T-helper 2 cell treated with Interferon-gamma antibody and Interleukin-4, amounts not matched to agents 100 ng/mL and 5 ng/mL, for 36 hours (primary cell): Measurements from ENCODE around the gene ARAP3. TPM values are rescaled to one million over a fixed set of nuclear protein-coding genes. Genes with fewer than 3 reads are reported as not detected.

Experiments used
- intact Hi-C: fragments of 100-400 bp; cut with micrococcal nuclease; formaldehyde crosslinking; loops from one replicate; pipeline ENCODE4 v1.15.1; 2023
- total RNA-seq: library from RNA; stranded (reverse); gene quantifications from 2 replicates; pipeline ENCODE4 v1.2.3, GENCODE V29; 2022

ARAP3 gene
- total RNA-seq, 1 donor from 2014 or later = 7.2 TPM

DNA sequence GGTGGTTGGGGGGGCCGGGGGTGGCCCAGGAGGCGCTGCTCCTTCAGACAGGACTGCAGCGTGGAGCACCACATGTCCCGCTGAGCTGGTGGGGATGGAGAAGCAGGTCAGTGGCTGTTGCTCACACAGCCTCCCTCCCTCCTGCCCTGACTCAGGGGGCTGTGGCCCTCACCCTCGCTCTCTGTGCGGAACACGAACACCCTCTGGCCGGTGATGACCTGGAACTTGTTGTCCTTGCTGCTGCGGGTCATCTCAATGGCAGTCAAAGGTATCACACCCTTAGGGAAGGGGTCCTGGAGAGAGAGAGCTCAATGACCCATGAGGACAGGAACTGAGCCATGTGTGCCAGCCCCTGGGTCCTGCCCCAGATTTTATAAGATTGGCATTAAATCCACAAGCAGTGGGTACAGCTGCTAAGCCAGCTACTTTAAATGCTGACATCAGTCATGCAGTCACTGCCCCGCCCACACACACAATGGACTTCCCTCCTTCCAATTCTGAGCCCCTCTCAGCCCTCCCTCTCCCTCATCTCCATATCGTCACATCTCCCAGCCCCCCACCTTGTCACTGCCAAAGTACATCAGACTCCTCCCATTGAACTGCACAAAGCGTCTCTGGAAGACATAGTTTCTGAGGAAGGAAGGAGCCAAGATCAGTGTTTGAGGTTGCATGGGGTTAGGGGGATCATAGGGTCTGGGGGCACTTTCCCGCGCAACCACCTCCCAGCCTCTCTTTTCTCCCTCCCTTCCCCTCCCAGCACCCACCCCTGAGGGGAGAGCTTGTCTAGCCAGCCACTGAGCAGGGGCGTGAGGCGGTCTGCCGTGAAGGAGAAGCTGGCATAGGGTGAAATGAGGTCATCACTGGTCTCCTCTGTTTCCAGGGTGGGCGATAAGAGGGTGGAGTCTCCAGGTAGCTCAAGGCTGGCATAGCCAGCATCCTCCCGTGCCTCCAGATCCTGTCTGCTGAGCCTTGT, 8.9 kb downstream of the ARAP3 start:
- intact Hi-C loops = no loop called here

DNA sequence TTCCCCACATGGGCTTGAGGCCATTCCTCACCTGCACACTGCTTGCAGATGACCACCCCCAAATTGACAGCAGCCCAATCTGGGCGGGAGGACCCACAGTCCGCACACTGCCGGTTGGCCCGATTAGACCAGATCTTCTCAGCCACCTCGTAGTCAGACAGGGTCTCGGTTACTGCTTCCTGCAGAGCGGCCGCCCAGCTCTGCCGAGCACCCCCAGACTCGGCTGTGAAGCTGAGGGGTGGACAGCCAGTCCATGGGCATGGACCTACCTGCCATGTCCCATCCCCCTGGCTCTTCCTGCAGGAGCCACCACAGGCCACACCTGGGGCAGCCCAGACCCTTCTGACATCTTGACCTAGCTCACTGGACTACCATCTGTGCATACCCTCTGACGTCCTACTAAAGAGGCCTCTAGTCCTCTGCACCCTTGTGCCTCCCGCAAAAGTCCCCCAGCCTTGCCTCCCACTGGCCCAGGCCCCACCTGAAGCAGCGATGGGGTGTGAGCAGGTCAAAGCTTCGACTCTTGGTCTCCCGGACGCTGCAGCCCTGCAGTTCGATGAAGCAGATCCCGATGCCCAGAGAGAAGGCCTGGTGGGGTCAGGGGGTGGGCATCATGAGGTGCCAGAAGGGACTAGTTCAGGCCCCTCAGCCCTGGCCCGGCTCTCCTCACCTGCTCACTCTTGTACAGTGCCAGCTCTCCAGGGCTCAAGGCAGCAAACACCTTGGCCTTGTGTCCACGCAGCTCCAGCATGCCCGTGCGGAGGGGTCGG, 9.8 kb downstream of the ARAP3 start:
- intact Hi-C loops = no loop called here

DNA sequence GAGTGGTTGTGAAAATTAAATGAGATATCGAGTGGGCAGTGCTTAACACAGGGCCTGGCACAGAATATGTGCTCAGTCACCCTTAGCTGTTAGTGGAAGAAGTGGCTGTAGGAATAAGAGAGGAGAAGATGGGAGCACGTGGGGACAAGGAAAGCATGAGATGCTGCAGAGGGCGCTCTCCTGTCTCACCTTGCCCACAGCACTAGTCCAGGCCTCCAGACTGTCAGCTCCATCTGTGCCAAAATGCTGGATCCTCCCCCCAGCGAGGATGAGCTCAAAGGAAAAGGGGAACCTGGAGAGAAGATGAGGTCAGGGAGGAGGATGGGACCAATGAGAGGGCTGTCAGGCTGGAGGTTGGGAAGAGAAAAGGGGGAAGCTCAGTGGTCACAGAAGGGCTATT, 12.5 kb downstream of the ARAP3 start:
- intact Hi-C loops = loop anchor here (5.0 to 10.0 kb wide), 2 partner anchors 145 to 1043 kb away; no protein-coding TSS in a partner anchor

DNA sequence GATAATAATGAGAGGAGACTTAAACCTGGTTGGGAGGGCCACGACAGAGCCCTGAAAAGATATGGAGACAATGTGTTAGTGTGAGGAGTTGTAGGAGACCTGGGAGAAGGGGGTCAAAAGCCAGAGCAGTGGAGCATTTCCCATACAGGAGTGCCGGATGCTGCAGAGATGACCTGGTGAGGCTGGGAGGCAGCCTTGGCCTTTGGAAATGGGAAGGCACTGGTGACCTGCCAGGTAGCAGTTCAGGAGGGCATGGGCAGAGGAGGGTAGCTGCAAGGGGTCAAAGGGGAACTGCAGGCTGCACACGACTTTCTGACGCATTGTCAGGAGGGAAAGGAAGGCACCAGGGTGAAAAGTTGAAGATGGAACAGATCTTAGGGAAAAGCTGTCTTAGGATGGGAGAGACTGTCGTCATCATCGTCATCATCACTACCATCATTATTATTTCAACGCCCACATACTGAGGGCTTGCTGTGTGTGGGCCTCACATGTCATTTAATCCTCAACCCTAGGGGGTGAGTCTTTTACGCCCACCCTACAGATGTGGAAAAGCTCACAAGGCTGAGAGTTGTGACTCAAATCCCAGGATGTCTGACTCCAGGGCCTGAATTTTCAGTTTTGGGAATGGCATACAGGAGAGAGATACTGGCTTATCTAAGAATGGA, 13.3 kb downstream of the ARAP3 start:
- intact Hi-C loops = loop anchor here (5.0 to 10.0 kb wide), 2 partner anchors 146 to 1044 kb away; no protein-coding TSS in a partner anchor

DNA sequence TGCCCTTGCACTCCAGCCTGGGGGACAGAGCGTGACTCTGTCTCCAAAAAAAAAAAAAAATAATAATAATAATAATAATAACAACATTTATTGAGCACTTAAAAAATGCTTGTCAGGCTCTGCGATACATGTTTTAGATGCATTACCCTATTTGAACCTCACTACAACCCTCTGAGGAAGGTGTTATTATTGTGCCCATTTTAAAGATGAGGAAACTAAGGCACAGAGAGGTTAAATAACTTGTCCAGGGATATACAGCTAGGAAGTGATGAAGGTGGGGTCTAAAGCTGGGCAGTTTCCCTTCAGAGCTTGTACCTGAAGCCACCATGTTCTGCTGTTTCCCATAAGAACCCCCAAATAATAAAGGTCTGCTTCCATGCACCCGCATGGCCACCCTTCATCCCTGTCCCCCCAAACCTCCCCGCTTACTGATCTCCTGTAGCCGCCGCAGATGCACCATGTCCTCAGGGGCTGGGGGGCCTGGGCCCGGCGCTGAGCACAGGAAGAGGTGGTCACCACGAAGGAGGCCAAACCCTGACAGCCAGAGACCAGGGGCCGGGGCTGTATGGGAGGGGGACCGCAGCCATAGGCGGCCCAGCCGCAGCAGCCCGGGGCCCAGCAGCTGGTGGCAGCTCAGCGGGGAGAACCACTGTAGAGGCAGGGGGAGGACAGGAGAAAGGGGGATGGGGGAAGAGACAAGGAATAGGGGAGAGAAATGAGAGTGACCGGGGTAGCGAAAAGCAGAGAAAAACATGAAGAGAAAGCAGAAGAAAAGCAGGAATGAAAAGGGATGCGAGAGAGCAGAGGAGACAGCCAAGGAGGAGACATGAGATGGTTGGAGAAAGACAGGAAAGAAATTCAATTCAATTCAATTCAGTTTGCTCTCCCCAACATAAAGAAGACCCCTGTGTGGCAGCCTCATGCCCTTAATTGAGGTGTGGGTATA, 15.8 kb downstream of the ARAP3 start:
- intact Hi-C loops = loop anchor here (1.0 to 10.0 kb wide), 6 partner anchors 15 to 1046 kb away; partner anchors contain the start of gene FCHSD1

DNA sequence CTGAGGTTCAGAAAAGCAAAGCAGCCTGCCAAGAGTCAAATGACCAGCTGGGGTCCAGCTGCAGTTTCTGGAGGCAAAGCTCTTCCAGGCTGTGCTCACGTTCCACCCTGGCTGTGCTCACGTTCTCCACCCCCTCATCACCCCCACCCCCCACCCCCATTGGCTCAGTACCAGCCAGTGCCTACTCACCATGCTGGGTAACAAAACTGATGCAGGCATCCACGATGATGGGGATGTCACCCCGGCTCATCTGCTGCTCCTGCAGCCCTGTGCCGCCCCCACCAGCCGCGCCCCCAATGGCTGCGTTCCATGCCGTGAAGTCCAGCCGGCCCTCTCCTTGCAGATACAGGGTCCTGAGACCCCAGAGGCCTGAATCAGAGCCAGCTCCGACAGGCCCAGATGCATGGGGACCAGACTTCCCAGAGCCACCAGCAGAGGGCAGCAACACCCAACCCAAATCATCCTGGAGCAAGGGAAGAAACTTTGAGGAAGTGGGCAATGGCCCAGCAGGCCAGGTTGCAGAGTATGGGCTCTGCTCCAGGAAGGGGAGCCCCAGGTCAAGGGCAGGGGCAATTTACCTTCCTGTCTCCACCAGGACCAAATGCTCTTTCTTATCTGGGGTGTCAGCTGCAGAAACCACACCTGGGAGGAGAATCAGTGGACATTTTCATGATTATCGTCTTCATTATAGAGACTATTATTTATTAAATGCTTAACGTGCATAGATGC, 17.1 kb downstream of the ARAP3 start:
- intact Hi-C loops = loop anchor here (1.0 to 10.0 kb wide), 6 partner anchors 14 to 1047 kb away; partner anchors contain the start of gene FCHSD1

DNA sequence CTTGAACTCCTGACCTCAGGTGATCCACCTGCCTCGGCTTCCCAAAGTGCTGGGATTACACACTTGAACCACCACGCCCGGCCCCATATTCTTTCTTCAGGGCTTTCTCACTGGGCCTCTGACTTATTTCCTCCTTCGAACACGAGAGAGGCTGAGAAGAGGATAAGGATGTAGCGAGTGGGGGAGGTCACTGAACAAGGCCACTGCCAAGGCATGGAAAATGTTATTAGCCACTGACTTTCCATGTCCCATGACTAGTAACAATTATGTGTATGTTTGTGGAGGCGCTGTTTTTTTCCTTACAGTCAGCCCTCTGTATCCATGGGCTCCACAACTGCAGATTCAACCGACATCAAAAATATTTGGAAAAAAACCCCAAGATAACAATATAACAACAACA, 18.5 kb downstream of the ARAP3 start:
- intact Hi-C loops = loop anchor here (10.0 kb wide), 1 partner anchor 151 kb away; no protein-coding TSS in a partner anchor

DNA sequence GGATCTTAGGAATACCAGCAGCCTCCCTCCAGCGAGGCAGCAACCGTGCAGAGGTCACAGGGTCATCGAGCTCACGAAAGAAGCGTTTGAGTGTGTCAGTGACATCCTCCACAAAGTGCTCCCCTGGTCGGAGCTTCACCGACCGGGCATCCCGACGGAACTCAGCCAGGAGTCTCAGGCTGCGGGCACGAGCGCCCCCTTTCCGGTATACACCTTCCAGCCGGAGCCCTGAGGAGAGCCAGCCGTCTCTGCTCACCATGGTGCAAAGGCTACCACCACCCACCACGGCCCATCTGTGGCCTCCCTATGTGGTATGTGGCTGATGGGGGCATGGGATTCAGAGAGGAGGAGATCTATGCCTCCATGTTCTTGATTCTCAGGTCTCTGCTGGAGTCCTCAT, 20.0 kb downstream of the ARAP3 start:
- intact Hi-C loops = loop anchor here (10.0 kb wide), 1 partner anchor 153 kb away; no protein-coding TSS in a partner anchor

DNA sequence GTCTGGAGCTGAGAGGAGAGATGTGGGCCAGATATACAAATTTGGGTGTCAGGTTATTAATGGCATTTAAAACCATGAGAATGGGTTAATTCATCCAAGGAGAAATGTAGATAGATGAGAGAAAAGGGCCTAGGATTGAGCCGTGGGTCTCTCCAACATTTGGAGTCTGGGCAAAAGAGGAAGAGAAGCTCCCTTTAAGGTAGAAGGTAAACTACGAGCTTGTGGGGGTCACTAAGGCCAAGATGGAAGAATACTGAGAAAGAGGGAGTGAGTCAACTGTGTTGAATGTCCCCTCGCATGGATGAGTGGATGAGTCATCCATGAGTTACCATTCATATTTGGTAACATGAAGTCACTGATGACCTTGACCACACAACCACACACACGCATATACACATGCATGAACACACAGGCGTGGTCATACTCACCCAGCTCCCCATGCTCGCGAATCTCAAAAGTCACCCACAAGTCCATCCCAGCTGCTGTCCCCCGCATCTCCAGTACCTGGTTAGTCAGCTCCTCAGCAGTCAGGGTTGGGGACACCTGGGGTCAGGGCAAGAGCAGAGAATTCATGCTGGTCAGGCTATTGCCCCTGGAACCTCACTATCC, 24.0 kb downstream of the ARAP3 start:
- intact Hi-C loops = no loop called here

DNA sequence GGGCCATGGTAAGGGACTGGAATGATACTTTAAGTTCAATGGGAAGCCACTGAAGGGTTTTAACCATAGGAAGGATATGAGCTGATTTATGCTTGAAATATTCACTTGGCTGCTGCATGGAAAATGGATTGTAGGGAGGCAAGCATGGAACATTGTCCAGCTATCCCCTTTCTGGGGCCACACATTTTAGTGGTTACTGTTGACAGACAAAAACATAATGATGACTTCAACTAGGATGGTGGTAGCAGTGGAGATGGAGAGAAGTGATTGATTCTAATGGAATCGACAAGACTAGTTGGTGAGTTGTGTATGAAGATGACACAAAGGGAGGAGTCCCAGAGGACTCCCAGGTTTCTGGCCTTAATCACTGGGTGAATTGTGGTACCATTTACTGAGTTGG, 24.6 kb downstream of the ARAP3 start:
- intact Hi-C loops = no loop called here

DNA sequence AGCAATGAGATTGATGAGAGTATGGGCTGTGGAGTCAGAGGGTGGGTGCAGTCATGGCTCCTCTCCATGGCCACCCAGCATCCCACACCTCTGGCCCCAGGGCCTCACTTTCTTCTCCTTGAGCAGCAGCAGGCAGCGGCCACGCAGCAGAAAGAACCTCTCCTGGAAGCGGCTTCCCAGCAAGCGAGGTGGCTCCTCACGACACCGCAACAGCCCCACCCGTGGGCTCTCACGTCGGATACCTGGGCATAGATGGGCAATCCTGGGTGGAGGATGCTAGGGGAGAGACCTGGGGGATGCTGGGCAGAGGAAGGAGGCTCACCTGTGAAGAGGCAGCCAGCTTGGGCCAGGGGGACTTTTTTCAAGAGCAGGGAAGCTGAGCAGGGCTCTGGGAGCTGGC, 25.6 kb downstream of the ARAP3 start:
- intact Hi-C loops = no loop called here

DNA sequence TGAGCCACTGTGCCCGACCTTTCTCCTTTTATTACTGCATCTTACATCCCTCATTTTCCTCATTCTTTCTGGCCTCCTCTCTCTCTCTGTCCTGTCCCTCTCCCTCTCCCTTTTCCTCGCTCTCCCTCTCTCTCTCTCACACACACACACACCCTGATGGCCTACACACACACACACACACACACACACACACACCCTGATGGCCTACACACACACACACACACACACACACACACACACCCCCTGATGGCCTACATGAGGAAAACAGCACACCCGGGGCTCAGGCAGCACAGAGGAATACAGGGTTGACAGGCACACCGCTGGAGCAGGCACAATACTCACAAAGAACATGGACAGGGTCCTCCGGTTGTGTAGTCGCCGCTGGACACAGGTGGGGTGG, 27.0 kb downstream of the ARAP3 start:
- intact Hi-C loops = no loop called here

DNA sequence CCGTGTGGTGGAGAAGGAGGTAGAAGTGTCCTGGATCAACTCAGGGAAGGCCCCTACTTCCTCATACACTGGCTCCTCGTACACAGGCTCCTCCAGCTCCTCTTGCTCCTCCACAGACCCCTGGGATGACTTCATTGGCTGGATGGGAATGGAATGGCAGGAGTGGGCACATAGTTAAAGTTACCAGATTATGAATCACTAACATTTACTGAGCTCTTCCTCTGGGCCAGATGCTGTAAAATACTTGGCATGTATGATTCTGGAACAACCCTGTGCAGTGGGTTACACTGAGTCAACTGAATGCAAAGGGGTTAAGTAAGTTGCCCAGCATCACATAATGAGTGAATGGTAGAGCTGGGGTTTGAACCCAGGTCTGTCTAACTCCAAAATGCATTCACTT, 27.7 kb downstream of the ARAP3 start:
- intact Hi-C loops = loop anchor here (5.0 kb wide), 1 partner anchor 268 kb away; the partner anchor contains the start of gene DELE1

DNA sequence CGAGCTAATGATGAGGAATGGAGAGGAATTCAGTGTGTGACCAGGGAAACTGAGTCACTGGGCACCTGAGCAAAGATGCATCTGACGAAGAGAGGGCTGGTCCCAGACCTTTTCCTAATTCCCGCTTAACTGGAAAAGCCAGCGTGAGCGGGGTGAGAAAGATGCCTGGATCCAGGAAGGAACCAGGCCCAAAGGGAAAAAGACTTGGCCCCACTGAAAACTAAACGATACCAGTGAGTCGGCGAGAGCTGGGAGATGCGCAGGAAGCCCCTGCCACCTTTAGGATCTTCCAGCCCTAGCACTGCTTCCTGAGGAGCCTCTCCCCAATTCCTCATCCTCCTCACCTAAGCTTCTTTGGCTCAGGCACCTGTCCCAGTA, 30.3 kb downstream of the ARAP3 start:
- intact Hi-C loops = loop anchor here (1.0 to 5.0 kb wide), 4 partner anchors 13 to 271 kb away; partner anchors contain the start of genes DELE1, HDAC3 and RELL2

DNA sequence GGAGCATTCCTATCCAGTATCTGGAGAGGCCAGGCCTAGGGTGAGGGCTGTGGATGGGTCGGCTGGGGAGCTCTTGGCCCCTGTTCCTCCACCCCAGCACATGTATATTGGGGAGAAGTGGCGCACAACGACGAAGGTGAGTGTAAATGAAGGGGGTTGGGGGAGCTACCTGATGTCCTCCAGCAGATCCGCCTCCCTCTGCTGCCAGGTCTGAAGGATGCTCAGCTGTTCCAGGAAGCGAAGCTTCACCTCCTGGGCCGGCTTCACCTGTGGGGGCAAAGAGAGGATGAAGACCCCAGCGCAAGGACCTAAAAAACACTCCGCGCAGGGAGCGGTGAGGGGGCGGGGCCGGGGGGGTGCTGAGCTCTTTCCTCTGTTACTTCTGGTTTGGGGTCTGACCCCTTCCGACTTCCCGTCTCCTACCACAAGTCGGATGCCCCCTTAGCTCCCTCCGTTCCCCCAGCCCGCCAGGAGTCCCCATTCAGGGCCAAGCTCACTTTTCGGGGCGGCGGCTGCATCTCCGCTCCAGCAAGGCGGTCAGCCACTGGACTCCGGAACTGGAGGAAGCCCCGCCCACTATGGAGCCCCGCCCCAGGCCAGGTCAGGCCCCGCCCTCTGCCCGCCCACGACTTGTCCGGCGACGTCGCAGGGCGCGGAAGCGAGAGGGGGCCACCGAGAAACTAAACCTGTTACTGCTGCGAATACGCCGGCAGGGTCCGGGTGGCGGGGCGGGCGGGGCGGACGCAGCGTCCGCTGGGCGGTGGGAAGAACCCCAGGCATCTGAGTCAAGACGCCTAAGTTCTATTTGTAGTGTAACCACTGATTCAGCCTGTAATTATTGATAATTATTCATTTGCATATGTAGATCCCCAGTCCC, 30.9 kb downstream of the ARAP3 start, which contains the start of gene FCHSD1:
Gene FCHSD1 (minus strand): TSS at position 568 of the 877 bp plus-strand sequence. CDS start 50 bp downstream, at position 518.
- intact Hi-C loops = loop anchor here (1.0 to 5.0 kb wide), 4 partner anchors 14 to 271 kb away; partner anchors contain the start of genes DELE1, HDAC3 and RELL2

DNA sequence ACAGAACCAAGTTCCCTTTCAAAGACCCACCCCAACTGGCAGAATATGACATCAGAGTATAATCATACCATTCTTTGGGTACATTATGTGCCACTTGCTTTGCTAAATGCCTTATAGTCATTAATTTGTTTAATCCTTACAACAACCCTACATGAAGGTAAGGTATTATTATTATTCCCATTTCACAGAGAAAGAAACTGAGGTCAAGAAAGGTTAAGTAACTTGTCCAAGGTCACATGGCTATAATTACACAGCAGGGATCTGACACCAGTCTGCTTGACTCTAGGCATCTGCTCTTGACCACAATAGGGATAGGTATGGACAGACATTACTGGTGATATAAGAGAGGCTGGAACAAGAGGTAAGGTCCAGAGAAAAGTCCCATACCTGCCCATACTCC, 32.1 kb downstream of the ARAP3 start:
- intact Hi-C loops = loop anchor here (2.0 to 5.0 kb wide), 2 partner anchors 15 to 272 kb away; partner anchors contain the start of gene DELE1

DNA sequence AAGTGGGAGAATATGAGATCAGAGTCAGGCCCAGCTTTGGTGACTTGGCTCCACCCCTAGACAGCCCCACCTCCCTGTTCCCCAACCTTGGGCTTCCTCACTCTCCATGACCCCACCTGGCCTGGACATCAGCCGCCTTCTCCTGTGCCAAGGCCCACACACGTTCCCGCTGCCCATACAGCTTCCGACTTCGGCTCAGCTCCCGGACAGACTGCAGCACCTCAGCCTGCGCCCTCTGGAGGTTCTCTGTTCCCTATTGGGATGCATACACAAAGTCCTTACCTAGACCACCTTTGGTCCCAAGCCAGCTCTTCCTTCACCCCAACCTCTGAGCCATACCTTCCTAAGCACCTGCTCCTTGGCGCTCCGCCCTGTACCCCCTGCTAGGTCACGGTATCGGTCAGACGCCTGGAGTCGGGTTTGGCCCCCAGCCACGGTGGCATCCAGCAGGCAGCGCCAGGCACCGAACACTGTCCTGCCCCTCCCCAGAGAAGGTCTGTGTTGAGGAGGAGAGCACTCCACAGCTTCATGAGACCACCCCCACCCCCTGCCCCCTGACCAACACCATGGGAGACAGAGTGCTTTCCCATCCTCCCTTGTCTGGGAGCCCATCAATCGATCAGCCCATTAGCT, 32.9 kb downstream of the ARAP3 start:
- intact Hi-C loops = no loop called here
